ENCODE results near the gene KIAA0040. TPM values are rescaled to one million over a fixed set of nuclear protein-coding genes. Genes with fewer than 3 reads are reported as not detected.

KIAA0040 gene
- total RNA-seq = 10 to 100 TPM; 68.7 to 70.7 TPM

GRCh38 chr1:175192630-175193526 is at the start of gene KIAA0040:
Gene KIAA0040, minus strand, starts transcription at chr1:175192776. Its CDS starts 31,763 bp downstream, at chr1:175161013.

Other genes with a start within 250 kb of the KIAA0040 start
- gene CACYBP, start 192.8 kb downstream of the KIAA0040 start, total RNA-seq = 100 to 1,000 TPM; 133 to 158 TPM
- gene MRPS14, start 169.4 kb downstream of the KIAA0040 start, total RNA-seq = 10 to 100 TPM; 30.1 to 32.9 TPM
- not detected for gene TNN, start 124.9 kb downstream of the KIAA0040 start, total RNA-seq